Mucosa of gallbladder (tissue), 1 donor: Measurements from ENCODE around the gene TPSAB1. TPM values are rescaled to one million over a fixed set of nuclear protein-coding genes. Genes with fewer than 3 reads are reported as not detected.

Experiments
- DNase-seq: peaks from one replicate; pipeline ENCODE4 v3.0.0-alpha.2; 2020; ENCODE audit warnings: low spot score
- total RNA-seq: library from RNA; stranded (reverse); gene quantifications from one replicate; pipeline ENCODE4 v1.2.1, GENCODE V29; 2021
- donor health status: DM: no; HTN: no; CAD: no.

The TPSAB1 gene
- total RNA-seq, 1 donor from 2014 or later, result 139 TPM

GRCh38 chr16:1210461-1210860, 30.0 kb upstream of the TPSAB1 start:
- no peak for DNase-seq

- no peak for DNase-seq
Observed at GRCh38 chr16:1211451-1212268, 28.8 kb upstream of the TPSAB1 start.

GRCh38 chr16:1212616-1213194, 27.8 kb upstream of the TPSAB1 start:
- no peak for DNase-seq

GRCh38 chr16:1213231-1213630, 27.3 kb upstream of the TPSAB1 start:
- DNase-seq, result no peak

GRCh38 chr16:1213796-1214372, 26.6 kb upstream of the TPSAB1 start:
- no peak for DNase-seq

- no peak for DNase-seq
Observed at GRCh38 chr16:1214719-1215118, 25.8 kb upstream of the TPSAB1 start.

- DNase-seq, result no peak
Observed at GRCh38 chr16:1215574-1216295, 24.8 kb upstream of the TPSAB1 start.

- no peak for DNase-seq
Observed at GRCh38 chr16:1216296-1216619, 24.2 kb upstream of the TPSAB1 start.

- no peak for DNase-seq
Observed at GRCh38 chr16:1216681-1217400, 23.7 kb upstream of the TPSAB1 start.

- no peak for DNase-seq
Observed at GRCh38 chr16:1217526-1217925, 23.0 kb upstream of the TPSAB1 start.

GRCh38 chr16:1218061-1218929, 22.2 kb upstream of the TPSAB1 start:
- DNase-seq, result no peak

- DNase-seq, result no peak
Observed at GRCh38 chr16:1218930-1219611, 21.4 kb upstream of the TPSAB1 start.

GRCh38 chr16:1220098-1220728, 20.3 kb upstream of the TPSAB1 start:
- no peak for DNase-seq

GRCh38 chr16:1220841-1221627, 19.5 kb upstream of the TPSAB1 start:
- DNase-seq, result no peak

GRCh38 chr16:1221628-1222552, 18.6 kb upstream of the TPSAB1 start:
- peak; percentile 44 for DNase-seq

GRCh38 chr16:1222553-1223354, 17.8 kb upstream of the TPSAB1 start:
- DNase-seq, result no peak
